Measurements from ENCODE around the gene FLT3.

The FLT3 gene

GRCh38 chr13:28002886-28003698 lies 97.3 kb downstream of the FLT3 start:
- no peak overlapping the region for H3K4me3 ChIP-seq (ENCODE audit: low read depth, low read length)
- TF ChIP-seq CTCF (conservative IDR thresholded peaks at IDR 0.05; ENCODE audit: low read depth, low read length), result no peak
- no peak for DNase-seq (ENCODE audit: low read depth)

- no peak for TF ChIP-seq CTCF (conservative IDR thresholded peaks at IDR 0.05; ENCODE audit: low read depth, low read length)
- no peak for DNase-seq (ENCODE audit: low read depth)
- no peak overlapping the region for H3K4me3 ChIP-seq (ENCODE audit: low read depth, low read length)
Measured at GRCh38 chr13:28001837-28002473, 98.4 kb downstream of the FLT3 start.

- DNase-seq (ENCODE audit: low read depth), result no peak
- no peak for TF ChIP-seq CTCF (conservative IDR thresholded peaks at IDR 0.05; ENCODE audit: low read depth, low read length)
- no peak overlapping the region for H3K4me3 ChIP-seq (ENCODE audit: low read depth, low read length)
Measured at GRCh38 chr13:28001049-28001448, 99.3 kb downstream of the FLT3 start.

- DNase-seq (ENCODE audit: low read depth), result no peak
- no peak for TF ChIP-seq CTCF (conservative IDR thresholded peaks at IDR 0.05; ENCODE audit: low read depth, low read length)
- no peak overlapping the region for H3K4me3 ChIP-seq (ENCODE audit: low read depth, low read length)
Measured at GRCh38 chr13:28000567-28000966, 99.8 kb downstream of the FLT3 start.

GRCh38 chr13:27997904-27998522 lies 102.4 kb downstream of the FLT3 start:
- H3K4me3 ChIP-seq (ENCODE audit: low read depth, low read length), result no peak overlapping the region
- peak; percentile 62 for DNase-seq (ENCODE audit: low read depth)
- TF ChIP-seq CTCF (conservative IDR thresholded peaks at IDR 0.05; ENCODE audit: low read depth, low read length), result peak; percentile 75

- no peak for TF ChIP-seq CTCF (conservative IDR thresholded peaks at IDR 0.05; ENCODE audit: low read depth, low read length)
- no peak overlapping the region for H3K4me3 ChIP-seq (ENCODE audit: low read depth, low read length)
Measured at GRCh38 chr13:27991881-27992280, 108.5 kb downstream of the FLT3 start.

More at GRCh38 chr13:27991881-27992280, 108.5 kb downstream of the FLT3 start:
- DNase-seq (ENCODE audit: low read depth), result no peak
